Uterus (tissue), 2 donors: ENCODE results near the gene PI4K2A.

Experiments used
- POLR2A ChIP-seq, 2 donors: fragments of 450-650 bp; IDR thresholded peaks; one replicate each; pipeline ENCODE4 v1.6.1; 2016; ENCODE audit warnings: antibody characterized with exemption in 2 of 2, mild to moderate bottlenecking in 1 of 2, moderate library complexity in 1 of 2
- TF ChIP-seq, protein P1 (sequence below), 4 experiments: fragments of 200-600 bp in 2 of 4; fragments of 450-650 bp in 2 of 4; sonication (generic) in 2 of 4; IDR thresholded peaks; one replicate each; pipeline ENCODE4 v1.5.1; 2016 to 2019; ENCODE audit warnings: antibody characterized with exemption in 4 of 4, mild to moderate bottlenecking in 2 of 4, moderate library complexity in 1 of 4

DNA sequence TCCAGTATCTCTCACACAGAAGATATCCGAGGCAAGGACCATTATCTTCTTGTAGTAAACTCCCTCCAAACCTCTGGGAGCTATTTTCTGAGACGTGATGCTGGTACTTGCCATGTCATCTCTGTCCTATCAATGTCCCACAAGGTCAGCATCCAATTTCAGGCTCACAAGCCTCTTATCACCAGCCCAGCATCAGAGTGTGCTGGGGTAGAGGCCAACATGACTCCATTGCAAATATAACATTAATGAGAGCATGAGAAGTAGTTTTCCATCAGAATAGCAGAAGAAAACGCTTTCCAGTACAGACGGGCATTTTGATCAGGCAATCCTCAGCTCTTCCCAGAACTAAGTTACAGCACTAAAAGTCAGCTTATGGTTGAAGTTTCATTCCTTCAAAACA is 12.7 kb upstream of the PI4K2A start:
- TF ChIP-seq POLR2A (IDR thresholded peaks at IDR 0.05) = no peak
- TF ChIP-seq, protein P1, sequence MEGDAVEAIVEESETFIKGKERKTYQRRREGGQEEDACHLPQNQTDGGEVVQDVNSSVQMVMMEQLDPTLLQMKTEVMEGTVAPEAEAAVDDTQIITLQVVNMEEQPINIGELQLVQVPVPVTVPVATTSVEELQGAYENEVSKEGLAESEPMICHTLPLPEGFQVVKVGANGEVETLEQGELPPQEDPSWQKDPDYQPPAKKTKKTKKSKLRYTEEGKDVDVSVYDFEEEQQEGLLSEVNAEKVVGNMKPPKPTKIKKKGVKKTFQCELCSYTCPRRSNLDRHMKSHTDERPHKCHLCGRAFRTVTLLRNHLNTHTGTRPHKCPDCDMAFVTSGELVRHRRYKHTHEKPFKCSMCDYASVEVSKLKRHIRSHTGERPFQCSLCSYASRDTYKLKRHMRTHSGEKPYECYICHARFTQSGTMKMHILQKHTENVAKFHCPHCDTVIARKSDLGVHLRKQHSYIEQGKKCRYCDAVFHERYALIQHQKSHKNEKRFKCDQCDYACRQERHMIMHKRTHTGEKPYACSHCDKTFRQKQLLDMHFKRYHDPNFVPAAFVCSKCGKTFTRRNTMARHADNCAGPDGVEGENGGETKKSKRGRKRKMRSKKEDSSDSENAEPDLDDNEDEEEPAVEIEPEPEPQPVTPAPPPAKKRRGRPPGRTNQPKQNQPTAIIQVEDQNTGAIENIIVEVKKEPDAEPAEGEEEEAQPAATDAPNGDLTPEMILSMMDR (IDR thresholded peaks at IDR 0.05) = no peak
